MCF 10A (cell line): ENCODE measurements around the gene CELSR1. TPM values are rescaled to one million over a fixed set of nuclear protein-coding genes. Genes with fewer than 3 reads are reported as not detected.

Source experiments
- BruUV-seq: library from RNA; stranded (reverse); fragments of 400-500 nt; replicated peaks from 2 replicates; lab custom pipeline; 2021; lab: Mats Ljungman, UMichigan
- CTCF ChIA-PET: fragments of 300-600 bp; sonication (Branson Sonifier 250); formaldehyde crosslinking; extraction: SDS; loops from one replicate; lab custom pipeline; 2021; ENCODE audit warnings: antibody characterized with exemption, inconsistent platforms; lab: Yijun Ruan, JAX
- POLR2A ChIA-PET: fragments of 300-600, 350-650 bp; sonication (Branson Sonifier 250); formaldehyde crosslinking; extraction: SDS; loops from one replicate; lab custom pipeline; 2020; ENCODE audit warnings: antibody characterized with exemption, inconsistent platforms; lab: Yijun Ruan, JAX
- DNase-seq: peaks from one replicate; pipeline ENCODE4 v3.0.0-alpha.2; 2018; ENCODE audit not compliant: unreplicated experiment
- H3K27ac Mint-ChIP-seq: one replicate; pipeline ENCODE4 v1.8.0; 2022; ENCODE audit warnings: mild to moderate bottlenecking, low read depth, mixed read lengths; ENCODE audit not compliant: unreplicated experiment
- H3K27me3 Mint-ChIP-seq: one replicate; pipeline ENCODE4 v1.8.0; 2022; ENCODE audit warnings: mixed read lengths; ENCODE audit not compliant: insufficient read depth, unreplicated experiment
- H3K36me3 Mint-ChIP-seq: one replicate; pipeline ENCODE4 v1.8.0; 2022; ENCODE audit warnings: mild to moderate bottlenecking, moderate library complexity, mixed read lengths; ENCODE audit not compliant: insufficient read depth, unreplicated experiment
- H3K4me1 Mint-ChIP-seq: one replicate; pipeline ENCODE4 v1.8.0; 2022; ENCODE audit warnings: mixed read lengths; ENCODE audit not compliant: insufficient read depth, unreplicated experiment
- H3K4me3 Mint-ChIP-seq: one replicate; pipeline ENCODE4 v1.8.0; 2022; ENCODE audit warnings: mild to moderate bottlenecking, moderate library complexity, mixed read lengths; ENCODE audit not compliant: unreplicated experiment
- H3K9me3 Mint-ChIP-seq: one replicate; pipeline ENCODE4 v1.8.0; 2022; ENCODE audit warnings: mixed read lengths; ENCODE audit not compliant: unreplicated experiment
- intact Hi-C: fragments of 100-400 bp; cut with micrococcal nuclease; formaldehyde crosslinking; loops from 2 replicates; pipeline ENCODE4 v1.14.1; 2022
- total RNA-seq: library from RNA; stranded (reverse); gene quantifications from 2 replicates; pipeline ENCODE4 v1.2.3, GENCODE V29; 2022
- TF ChIP-seq, protein P1 (sequence below): fragments of 200-600 bp; IDR thresholded peaks from one replicate; pipeline ENCODE4 v1.8.0; 2022; ENCODE audit warnings: antibody characterized with exemption, mild to moderate bottlenecking; ENCODE audit not compliant: unreplicated experiment

Gene CELSR1
- total RNA-seq, 1 experiment from 2014 or later = 49.1 TPM

DNA sequence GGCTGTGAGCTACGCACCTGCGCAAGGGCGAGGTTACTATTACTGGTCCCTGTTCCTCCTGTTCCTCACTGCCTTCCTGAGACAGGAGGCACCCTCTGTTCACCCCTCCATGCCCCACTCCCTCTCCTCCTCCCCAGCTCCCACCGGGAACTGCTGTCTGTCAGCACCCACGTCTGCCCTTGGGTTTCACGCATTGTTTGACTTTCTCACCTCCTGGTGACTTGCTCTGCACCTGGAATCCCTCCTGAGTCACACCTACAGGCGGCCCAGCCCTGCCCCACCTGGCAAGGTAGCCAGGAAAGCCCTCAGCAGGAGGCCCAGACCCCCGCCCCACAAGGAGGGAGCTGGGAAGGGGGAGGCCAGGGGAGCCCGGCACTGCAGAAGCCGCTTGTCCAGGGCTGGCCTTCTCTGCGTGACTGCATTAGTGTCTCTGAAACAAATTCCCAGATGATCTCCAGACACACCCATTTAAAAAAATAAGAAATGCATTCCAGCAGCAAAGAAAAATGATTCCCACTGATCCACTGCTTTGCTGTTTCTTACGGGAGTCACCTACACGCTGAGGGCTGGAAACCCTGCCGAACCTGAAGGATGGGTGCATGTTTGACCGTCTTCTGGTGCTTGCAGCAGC is 86.4 kb downstream of the CELSR1 start:
- no peaks in the 10 kb centered on the region for H3K27me3 Mint-ChIP-seq
- POLR2A ChIA-PET = interaction anchor here (0.8 to 2.4 kb wide), 5 partner anchors 13 to 115 kb away, joined by 3 to 8 read pairs (median 4); no protein-coding TSS in a partner anchor
- CTCF ChIA-PET = interaction anchor here (0.6 to 1.1 kb wide), 6 partner anchors 23 to 470 kb away, joined by 3 to 5 read pairs (median 3); no protein-coding TSS in a partner anchor
- H3K4me3 Mint-ChIP-seq = no peak overlapping the region
- H3K9me3 Mint-ChIP-seq = peaks cover 8% of the 10 kb centered on the region
- BruUV-seq = no TSS peak
- intact Hi-C loops = loop anchor here (10.0 kb wide), 1 partner anchor 76 kb away; no protein-coding TSS in a partner anchor
- DNase-seq = peak; percentile 29
- H3K36me3 Mint-ChIP-seq = peaks cover 12% of the 10 kb centered on the region
- TF ChIP-seq, protein P1, sequence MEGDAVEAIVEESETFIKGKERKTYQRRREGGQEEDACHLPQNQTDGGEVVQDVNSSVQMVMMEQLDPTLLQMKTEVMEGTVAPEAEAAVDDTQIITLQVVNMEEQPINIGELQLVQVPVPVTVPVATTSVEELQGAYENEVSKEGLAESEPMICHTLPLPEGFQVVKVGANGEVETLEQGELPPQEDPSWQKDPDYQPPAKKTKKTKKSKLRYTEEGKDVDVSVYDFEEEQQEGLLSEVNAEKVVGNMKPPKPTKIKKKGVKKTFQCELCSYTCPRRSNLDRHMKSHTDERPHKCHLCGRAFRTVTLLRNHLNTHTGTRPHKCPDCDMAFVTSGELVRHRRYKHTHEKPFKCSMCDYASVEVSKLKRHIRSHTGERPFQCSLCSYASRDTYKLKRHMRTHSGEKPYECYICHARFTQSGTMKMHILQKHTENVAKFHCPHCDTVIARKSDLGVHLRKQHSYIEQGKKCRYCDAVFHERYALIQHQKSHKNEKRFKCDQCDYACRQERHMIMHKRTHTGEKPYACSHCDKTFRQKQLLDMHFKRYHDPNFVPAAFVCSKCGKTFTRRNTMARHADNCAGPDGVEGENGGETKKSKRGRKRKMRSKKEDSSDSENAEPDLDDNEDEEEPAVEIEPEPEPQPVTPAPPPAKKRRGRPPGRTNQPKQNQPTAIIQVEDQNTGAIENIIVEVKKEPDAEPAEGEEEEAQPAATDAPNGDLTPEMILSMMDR = no peak
- H3K27ac Mint-ChIP-seq = peak overlapping the region; percentile 23
- peaks cover 41% of the 10 kb centered on the region for H3K4me1 Mint-ChIP-seq

DNA sequence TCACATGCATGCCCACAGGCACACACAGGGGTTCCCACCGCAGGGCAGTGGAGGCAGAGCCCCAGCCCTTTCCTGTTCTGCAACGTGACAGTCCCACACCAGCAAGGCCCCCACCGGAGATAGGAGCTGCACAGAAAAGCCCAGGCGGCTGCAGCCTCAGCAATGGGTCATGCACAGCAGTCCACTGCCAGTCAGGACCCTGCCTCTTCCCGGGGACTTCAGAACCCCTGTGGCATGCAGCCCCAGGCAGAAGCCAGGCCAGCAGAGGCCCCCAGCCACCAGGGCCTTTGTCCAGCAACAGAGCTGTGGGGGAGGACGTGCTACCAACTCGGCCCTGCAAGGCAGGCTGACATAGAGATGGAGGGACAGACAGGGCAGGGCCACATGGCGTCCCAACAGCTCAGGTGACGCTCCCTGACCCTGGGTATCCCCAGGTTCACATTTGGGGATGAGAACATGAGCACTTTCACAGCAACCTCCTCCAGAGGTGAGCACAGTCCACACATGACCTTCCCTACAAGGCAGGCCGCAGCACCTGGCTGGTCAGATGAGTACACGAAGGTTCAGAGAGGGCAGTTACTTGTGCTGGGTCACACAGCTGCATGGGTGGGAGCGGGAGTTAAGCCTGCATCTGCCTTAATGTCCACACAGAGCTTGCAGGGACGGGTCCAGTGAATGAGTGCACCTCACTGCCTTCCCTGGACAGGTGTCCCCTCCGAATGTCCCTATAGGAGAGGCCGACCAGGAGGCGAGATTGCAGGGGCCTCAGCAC is 87.3 kb downstream of the CELSR1 start:
- peaks cover 40% of the 10 kb centered on the region for H3K4me1 Mint-ChIP-seq
- CTCF ChIA-PET = interaction anchor here (0.6 to 1.1 kb wide), 4 partner anchors 22 to 97 kb away, joined by 3 to 5 read pairs (median 3); no protein-coding TSS in a partner anchor

DNA sequence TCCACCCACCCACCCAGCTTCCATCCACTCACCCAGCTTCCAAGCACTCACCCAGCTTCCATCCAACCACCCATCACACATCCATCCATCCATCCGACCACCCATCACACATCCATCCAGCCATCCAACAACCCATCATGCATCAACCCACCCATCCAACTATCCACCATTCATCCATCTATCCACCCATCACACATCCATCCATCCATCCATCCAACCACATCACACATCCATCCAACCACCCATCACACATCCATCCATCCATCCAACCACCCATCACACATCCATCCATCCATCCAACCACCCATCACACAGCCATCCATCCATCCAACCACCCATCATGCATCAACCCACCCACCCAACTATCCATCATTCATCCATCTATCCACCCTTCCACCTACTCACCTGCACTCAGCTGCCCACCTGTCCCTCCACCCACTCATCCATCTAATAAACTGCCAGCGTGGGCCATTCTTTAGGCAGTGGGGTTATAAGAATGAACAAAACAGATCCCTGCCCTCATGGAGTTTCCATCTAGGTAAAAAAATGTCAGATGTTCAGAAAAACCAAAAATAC is 88.2 kb downstream of the CELSR1 start:
- peaks cover 8% of the 10 kb centered on the region for H3K9me3 Mint-ChIP-seq
- BruUV-seq = no TSS peak
- DNase-seq = no peak
- POLR2A ChIA-PET = no interaction called here
- H3K27me3 Mint-ChIP-seq = no peaks in the 10 kb centered on the region
- peaks cover 31% of the 10 kb centered on the region for H3K4me1 Mint-ChIP-seq
- CTCF ChIA-PET = no interaction called here
- intact Hi-C loops = loop anchor here (1.0 kb wide), 1 partner anchor 33 kb away; no protein-coding TSS in a partner anchor
- H3K4me3 Mint-ChIP-seq = no peak overlapping the region
- no peak overlapping the region for H3K27ac Mint-ChIP-seq
- H3K36me3 Mint-ChIP-seq = no peaks in the 10 kb centered on the region
- TF ChIP-seq, protein P1 = no peak

More for the DNA sequence above, 87.3 kb downstream of the CELSR1 start:
- Mint-ChIP-seq H3K4me3 (no peak overlapping the region), H3K27me3 (no peaks in the 10 kb centered on the region), H3K9me3 (peaks cover 8% of the 10 kb centered on the region), H3K27ac (no peak overlapping the region), H3K36me3 (peaks cover 6% of the 10 kb centered on the region)
- TF ChIP-seq, protein P1 = no peak
- no TSS peak for BruUV-seq
- no peak for DNase-seq
- intact Hi-C loops = loop anchor here (1.0 to 10.0 kb wide), 2 partner anchors 32 to 75 kb away; no protein-coding TSS in a partner anchor
- POLR2A ChIA-PET = interaction anchor here (0.8 to 2.4 kb wide), 4 partner anchors 12 to 114 kb away, joined by 3 to 8 read pairs (median 4); no protein-coding TSS in a partner anchor
